GM12874 (cell line): ENCODE results near the gene TATDN2.

Experiments
- TF ChIP-seq, protein P1 (sequence below): IDR thresholded peaks from 2 replicates; pipeline ENCODE4 v1.5.1; 2011; ENCODE audit warnings: low read depth, mild to moderate bottlenecking, control low read depth, low read length, moderate library complexity; ENCODE audit not compliant: insufficient read depth

TATDN2 gene

DNA sequence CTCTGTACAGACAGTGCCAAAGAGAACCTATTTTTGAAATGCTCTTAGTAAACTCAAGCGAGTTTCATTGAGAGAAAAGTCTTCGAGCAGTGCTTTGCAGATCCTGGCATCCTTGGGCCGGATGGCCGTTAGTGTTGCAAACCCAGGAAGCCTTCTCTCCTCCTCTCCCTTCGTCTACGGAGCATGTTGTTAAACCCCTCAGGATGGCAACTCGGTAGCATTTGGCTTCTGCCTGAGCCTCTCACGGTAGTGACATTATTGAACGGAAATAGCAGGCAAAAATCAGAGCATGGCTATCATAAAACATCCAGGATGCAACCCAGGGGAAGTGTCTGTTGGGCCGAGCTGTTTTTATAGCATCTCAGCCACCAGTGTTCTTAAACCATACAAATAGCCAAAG, 79.3 kb downstream of the TATDN2 start:
- TF ChIP-seq, protein P1, sequence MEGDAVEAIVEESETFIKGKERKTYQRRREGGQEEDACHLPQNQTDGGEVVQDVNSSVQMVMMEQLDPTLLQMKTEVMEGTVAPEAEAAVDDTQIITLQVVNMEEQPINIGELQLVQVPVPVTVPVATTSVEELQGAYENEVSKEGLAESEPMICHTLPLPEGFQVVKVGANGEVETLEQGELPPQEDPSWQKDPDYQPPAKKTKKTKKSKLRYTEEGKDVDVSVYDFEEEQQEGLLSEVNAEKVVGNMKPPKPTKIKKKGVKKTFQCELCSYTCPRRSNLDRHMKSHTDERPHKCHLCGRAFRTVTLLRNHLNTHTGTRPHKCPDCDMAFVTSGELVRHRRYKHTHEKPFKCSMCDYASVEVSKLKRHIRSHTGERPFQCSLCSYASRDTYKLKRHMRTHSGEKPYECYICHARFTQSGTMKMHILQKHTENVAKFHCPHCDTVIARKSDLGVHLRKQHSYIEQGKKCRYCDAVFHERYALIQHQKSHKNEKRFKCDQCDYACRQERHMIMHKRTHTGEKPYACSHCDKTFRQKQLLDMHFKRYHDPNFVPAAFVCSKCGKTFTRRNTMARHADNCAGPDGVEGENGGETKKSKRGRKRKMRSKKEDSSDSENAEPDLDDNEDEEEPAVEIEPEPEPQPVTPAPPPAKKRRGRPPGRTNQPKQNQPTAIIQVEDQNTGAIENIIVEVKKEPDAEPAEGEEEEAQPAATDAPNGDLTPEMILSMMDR = no peak

DNA sequence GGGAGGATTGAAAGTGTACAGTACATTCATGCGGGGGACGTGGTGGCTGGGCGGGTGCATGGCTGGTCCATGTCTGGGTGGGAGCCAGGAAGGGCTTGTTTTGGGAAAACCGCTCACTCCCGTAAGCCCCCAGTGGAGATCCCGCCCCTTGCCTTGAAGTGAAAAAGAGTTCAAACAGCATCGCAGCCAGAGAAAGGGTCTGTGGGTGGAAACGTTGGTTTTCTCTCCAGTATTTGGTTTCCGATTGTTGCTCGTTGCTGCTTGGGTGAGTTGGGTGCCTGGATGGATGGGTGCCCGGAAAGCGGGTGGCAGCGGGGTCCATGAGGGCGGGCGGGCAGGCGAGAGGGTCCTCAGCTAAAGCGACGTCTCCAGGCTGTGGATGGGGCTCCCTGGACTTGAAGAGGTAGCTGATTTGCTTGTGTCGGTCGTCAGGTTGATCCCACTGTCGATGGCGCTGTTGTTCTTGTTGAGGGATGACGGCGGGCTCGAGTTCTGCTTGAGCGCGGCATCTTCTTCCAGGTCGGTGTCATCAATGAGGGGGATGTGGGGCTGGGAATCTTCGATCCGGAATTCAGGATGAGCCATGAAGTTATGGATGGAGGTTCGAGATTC, 80.3 kb downstream of the TATDN2 start:
- TF ChIP-seq, protein P1 = no peak

DNA sequence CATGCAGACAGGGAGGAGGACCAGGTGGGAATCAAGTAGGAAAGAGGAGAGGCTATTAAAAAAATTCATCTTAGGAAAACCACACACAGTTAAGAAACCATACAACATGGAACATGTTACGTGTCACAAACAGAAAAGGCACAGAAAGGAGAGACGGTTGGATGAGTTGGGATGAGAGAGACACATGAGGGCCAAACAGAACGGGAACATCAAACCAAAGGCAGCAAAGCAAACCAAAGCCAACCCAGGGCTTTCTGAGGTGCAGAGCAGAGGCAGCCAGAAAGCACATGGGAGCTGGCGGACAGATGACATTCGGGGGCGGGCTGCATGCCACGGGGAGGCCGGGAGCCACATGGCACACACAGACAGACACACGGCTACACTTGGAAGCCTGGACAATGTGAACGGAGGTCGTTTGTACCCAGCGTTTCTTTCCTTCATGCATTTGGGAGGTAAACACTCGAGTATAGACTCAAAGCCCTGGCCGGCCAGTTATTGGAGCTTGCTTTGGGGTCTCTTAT, 81.3 kb downstream of the TATDN2 start:
- TF ChIP-seq, protein P1 = no peak

DNA sequence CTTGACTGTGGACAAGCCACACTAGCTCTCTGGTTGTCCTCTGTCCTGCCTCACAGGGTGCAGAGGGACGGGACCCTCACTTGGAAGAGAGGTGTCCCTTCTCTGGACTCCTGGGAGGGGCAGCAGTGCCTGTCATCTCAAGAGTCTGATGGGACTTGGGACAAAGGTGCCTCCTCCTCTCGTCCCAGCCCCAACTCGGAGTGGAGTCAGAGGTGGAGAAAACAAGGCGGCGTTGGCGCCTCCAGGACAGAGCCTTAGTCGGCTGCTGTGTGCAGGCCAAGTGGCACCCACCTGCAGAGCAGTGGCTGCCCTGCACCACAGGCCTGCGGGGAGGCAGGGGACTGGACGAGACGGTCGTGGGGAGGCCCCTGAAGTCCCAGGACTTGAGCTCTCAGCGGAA, 82.1 kb downstream of the TATDN2 start:
- TF ChIP-seq, protein P1 = no peak
